GM23248 (cell line): Measurements from ENCODE around the gene CIC. TPM values are rescaled to one million over a fixed set of nuclear protein-coding genes. Genes with fewer than 3 reads are reported as not detected.

Experiments used
- DNase-seq: peaks from one replicate; pipeline ENCODE4 v3.0.0-alpha.2; 2015
- H2AFZ ChIP-seq: fragments of 200-600 bp; sonication (generic); 2 replicates; pipeline ENCODE4 v1.6.1; 2016; ENCODE audit warnings: antibody characterized with exemption
- H3F3A ChIP-seq: fragments of 200-600 bp; sonication (generic); 2 replicates; pipeline ENCODE4 v1.6.1; 2016; ENCODE audit warnings: mild to moderate bottlenecking, antibody characterized with exemption, mixed run types; ENCODE audit not compliant: insufficient read depth
- H3K27ac ChIP-seq: fragments of 200-600 bp; sonication (generic); 2 replicates; pipeline ENCODE4 v1.5.1; 2016; ENCODE audit warnings: mild to moderate bottlenecking
- H3K27me3 ChIP-seq: fragments of 200-600 bp; sonication (generic); replicated peaks from 2 replicates; pipeline ENCODE4 v1.6.1; 2016; ENCODE audit warnings: mild to moderate bottlenecking; ENCODE audit not compliant: insufficient read depth
- H3K36me3 ChIP-seq: fragments of 200-600 bp; sonication (generic); 2 replicates; pipeline ENCODE4 v1.6.1; 2016; ENCODE audit warnings: low read depth, mild to moderate bottlenecking
- H3K4me1 ChIP-seq: fragments of 200-600 bp; sonication (generic); 2 replicates; pipeline ENCODE4 v1.6.1; 2016; ENCODE audit warnings: mild to moderate bottlenecking; ENCODE audit not compliant: insufficient read depth
- H3K4me2 ChIP-seq: fragments of 200-600 bp; sonication (generic); one replicate; pipeline ENCODE4 v1.6.1; 2016; ENCODE audit warnings: mild to moderate bottlenecking; ENCODE audit not compliant: unreplicated experiment
- H3K4me3 ChIP-seq: fragments of 200-600 bp; sonication (generic); 2 replicates; pipeline ENCODE4 v1.5.1; 2016; ENCODE audit warnings: mild to moderate bottlenecking
- H3K79me2 ChIP-seq: fragments of 200-600 bp; sonication (generic); 2 replicates; pipeline ENCODE4 v1.6.1; 2016; ENCODE audit warnings: mild to moderate bottlenecking; ENCODE audit not compliant: insufficient read depth
- H3K9ac ChIP-seq: fragments of 200-600 bp; sonication (generic); 2 replicates; pipeline ENCODE4 v1.6.1; 2016; ENCODE audit warnings: mild to moderate bottlenecking
- H3K9me2 ChIP-seq: fragments of 200-600 bp; sonication (generic); 2 replicates; pipeline ENCODE4 v1.6.1; 2016; ENCODE audit warnings: mixed run types, mild to moderate bottlenecking, moderate library complexity; ENCODE audit not compliant: insufficient read depth
- H3K9me3 ChIP-seq: fragments of 200-600 bp; sonication (generic); one replicate; pipeline ENCODE4 v1.6.1; 2017; ENCODE audit warnings: low read depth
- H4K20me1 ChIP-seq: fragments of 200-600 bp; sonication (generic); 2 replicates; pipeline ENCODE4 v1.6.0; 2016; ENCODE audit not compliant: insufficient read depth
- EZH2 ChIP-seq: fragments of 200-600 bp; sonication (generic); IDR thresholded peaks from 2 replicates; pipeline ENCODE4 v1.6.1; 2018; ENCODE audit warnings: antibody characterized with exemption, mild to moderate bottlenecking; ENCODE audit not compliant: insufficient read depth, poor library complexity, severe bottlenecking
- EZH2phosphoT487 ChIP-seq: fragments of 200-600 bp; sonication (generic); IDR thresholded peaks from 2 replicates; pipeline ENCODE4 v1.6.1; 2018; ENCODE audit warnings: antibody characterized with exemption, moderate library complexity, mild to moderate bottlenecking, low read depth; ENCODE audit not compliant: insufficient read depth
- WGBS, 2 experiments: methylation state at CpG; one replicate each; pipeline ENCODE4 v1.1.6; 2015 to 2017; ENCODE audit warnings: low lambda C conversion rate in 2 of 2, low coverage in 1 of 2; ENCODE audit errors: missing lambda C conversion rate in 2 of 2; 5-methylcytosine and 5-hydroxymethylcytosine counted together
- in situ Hi-C: fragments of 300-500 bp; cut with MboI; formaldehyde crosslinking; loops from 2 replicates; pipeline ENCODE4 v1.15.0; 2020
- polyA plus RNA-seq: library from polyadenylated mRNA; unstranded; fragments of >200 nt; fragmentation: Nextera tagmentation; extraction: Ambion mirVana; gene quantifications from 2 replicates; pipeline ENCODE4 v1.2.1, GENCODE V29; 2016
- total RNA-seq: library from RNA; depleted of rRNA; stranded (reverse); fragments of >200 nt; shearing (Covaris generic); gene quantifications from 2 replicates; pipeline ENCODE4 v1.2.3, GENCODE V29; 2014

CIC gene
- total and polyA plus RNA-seq, 2 experiments from 2014 or later = 8.3 to 17.5 TPM

DNA sequence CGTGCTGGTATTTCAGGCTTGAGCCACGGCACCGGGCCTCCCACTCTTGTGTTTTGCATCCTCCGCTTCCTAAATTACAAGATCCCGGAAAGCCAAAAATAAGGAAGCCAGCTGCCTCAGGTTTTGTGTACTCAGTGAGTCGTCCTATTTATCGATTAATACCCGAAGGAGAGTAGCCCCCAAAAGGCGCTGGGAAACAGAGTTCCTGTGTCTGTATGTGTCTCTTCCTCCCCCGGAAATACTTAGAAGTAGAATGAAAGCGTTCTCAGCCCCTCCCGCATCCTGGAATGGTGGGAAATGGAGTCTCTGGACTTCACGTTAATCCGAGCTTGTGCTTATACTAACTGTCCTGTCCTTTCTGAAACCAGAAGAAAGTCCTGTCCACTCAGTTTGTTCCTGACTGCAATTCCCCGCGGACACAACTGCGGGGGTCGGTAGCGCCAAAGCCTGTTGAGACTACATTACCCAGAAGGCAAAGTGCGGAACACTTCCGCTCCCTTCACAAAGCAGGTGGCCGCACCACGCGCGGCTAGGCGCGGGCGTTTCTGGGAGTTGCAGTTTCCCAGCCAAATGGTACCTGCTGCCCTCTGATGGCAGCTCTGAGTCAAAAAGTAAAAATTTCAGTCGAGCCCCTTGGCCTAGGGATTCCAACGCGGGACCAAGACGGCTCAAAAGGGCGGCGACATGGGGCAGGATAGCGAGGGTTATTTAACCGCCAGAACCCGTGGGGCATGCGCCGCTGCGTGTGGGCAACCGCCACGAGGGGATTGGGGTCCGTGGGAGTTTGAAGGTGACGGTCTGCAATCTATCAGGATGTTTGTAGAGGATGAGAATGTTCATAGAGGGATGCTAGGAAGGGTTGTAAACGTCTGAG lies 24.5 kb upstream of the CIC start:
- Histone ChIP-seq H3K27ac (peak overlapping the region; percentile 78), H3K4me3 (peak overlapping the region; percentile 86), H3K4me1 (peaks cover 35% of the 10 kb centered on the region), H3K4me2 (peak overlapping the region; percentile 97), H3K36me3 (no peaks in the 10 kb centered on the region), H2AFZ (peak overlapping the region; percentile 85), H4K20me1 (no peaks in the 10 kb centered on the region), H3K79me2 (peaks cover 44% of the 10 kb centered on the region), H3K27me3 (no peaks in the 10 kb centered on the region), H3K9me2 (no peaks in the 10 kb centered on the region), H3F3A (peaks cover 29% of the 10 kb centered on the region), H3K9me3 (no peaks in the 10 kb centered on the region), H3K9ac (peak overlapping the region; percentile 77)
- TF ChIP-seq EZH2 (no peak), EZH2phosphoT487 (no peak)
- 2% methylated on average over 45 of the region's 45 CpGs for WGBS, 2 experiments
- DNase-seq = peak; percentile 96
- in situ Hi-C loops = no loop called here

DNA sequence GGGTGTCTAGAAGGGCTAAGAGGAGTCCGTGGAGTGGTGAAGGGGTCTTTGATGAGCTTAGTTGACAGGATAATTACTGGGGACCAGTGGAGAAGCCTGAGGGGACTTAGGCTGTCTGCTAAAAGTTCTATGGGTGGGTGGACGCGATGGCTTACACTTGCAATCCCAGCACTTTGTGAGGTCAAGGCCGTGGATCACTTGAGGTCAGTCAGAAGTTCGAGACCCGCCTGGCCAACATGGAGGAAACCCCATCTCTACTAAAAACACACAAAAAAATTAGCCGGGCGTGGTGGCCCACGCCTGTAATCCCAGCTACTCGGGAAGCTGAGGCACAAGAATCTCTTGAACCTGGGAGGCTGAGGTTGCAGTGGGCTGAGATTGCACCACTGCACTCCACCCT lies 23.8 kb upstream of the CIC start:
- WGBS, 2 experiments = 80 to 86% methylated on average over 10 of the region's 10 CpGs
- DNase-seq = no peak
- Histone ChIP-seq H3K9ac (peak overlapping the region; percentile 77; the same call in 1 of the 2 replicates), H2AFZ (peak overlapping the region; percentile 44; the same call in 1 of the 2 replicates), H3K4me1 (peaks cover 36% of the 10 kb centered on the region), H3K79me2 (peaks cover 44% of the 10 kb centered on the region), H3K4me2 (peak overlapping the region; percentile 97), H3K9me2 (no peaks in the 10 kb centered on the region), H3K27me3 (no peaks in the 10 kb centered on the region), H3K27ac (peak overlapping the region; percentile 78), H3K9me3 (no peaks in the 10 kb centered on the region), H3K36me3 (no peaks in the 10 kb centered on the region), H3F3A (peaks cover 29% of the 10 kb centered on the region), H3K4me3 (0 out of 2 replicates have a peak overlapping the region, but pooled peaks have one; percentile 86), H4K20me1 (no peaks in the 10 kb centered on the region)
- TF ChIP-seq EZH2phosphoT487 (no peak), EZH2 (no peak)
- in situ Hi-C loops = no loop called here

DNA sequence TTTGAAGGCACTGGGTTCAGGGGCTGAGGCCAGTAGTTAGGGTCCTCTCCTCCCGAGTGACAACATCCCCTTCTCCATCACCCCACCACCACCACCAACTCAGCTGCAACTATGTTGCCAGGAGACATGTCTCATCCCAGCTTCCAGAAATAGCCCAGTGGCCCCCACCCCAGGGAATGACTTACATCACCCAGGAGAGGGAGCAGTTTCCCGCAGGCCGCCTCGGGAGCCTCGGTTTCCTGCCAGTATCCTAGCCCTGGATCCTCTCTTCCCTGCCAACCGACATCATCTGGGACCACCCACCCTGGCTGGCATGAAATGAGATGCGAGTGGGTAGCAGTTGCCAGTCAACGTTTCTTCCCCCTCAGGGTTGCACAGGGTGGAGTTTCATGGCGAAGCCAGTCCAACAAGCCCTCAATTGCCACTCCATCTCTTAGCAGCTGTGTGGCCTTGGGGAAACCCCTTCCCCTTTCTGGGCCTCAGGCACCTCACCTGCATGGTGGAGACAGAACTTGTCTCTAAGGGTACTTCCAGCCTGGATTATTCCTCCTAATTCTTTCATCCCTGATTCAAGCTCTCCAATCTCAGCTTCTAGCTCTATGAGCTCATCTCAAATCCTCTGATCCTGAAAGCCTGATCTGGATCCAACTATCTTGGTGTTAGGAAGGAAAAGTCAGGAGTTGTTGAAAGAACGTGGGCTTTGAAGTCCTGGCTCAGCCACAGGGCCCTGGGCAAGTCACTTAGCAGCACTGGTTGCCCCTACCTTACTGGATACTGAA lies 22.7 kb upstream of the CIC start:
- H3K27ac ChIP-seq = peak overlapping the region; percentile 78
- peak; percentile 93 for DNase-seq
- H3K27me3 ChIP-seq = no peaks in the 10 kb centered on the region
- H3K4me3 ChIP-seq = peak overlapping the region; percentile 23; the same call in 1 of the 2 replicates
- H3F3A ChIP-seq = peaks cover 29% of the 10 kb centered on the region
- no peaks in the 10 kb centered on the region for H4K20me1 ChIP-seq
- H3K4me2 ChIP-seq = peak overlapping the region; percentile 45
- H3K9ac ChIP-seq = peak overlapping the region; percentile 65
- WGBS, 2 experiments = 0 to 12% methylated on average over 10 of the region's 10 CpGs
- H3K9me2 ChIP-seq = no peaks in the 10 kb centered on the region
- peaks cover 34% of the 10 kb centered on the region for H3K4me1 ChIP-seq
- no peak overlapping the region for H2AFZ ChIP-seq
- TF ChIP-seq EZH2phosphoT487 (no peak), EZH2 (no peak)
- no peaks in the 10 kb centered on the region for H3K36me3 ChIP-seq
- peaks cover 42% of the 10 kb centered on the region for H3K79me2 ChIP-seq
- H3K9me3 ChIP-seq = no peaks in the 10 kb centered on the region
- in situ Hi-C loops = no loop called here

DNA sequence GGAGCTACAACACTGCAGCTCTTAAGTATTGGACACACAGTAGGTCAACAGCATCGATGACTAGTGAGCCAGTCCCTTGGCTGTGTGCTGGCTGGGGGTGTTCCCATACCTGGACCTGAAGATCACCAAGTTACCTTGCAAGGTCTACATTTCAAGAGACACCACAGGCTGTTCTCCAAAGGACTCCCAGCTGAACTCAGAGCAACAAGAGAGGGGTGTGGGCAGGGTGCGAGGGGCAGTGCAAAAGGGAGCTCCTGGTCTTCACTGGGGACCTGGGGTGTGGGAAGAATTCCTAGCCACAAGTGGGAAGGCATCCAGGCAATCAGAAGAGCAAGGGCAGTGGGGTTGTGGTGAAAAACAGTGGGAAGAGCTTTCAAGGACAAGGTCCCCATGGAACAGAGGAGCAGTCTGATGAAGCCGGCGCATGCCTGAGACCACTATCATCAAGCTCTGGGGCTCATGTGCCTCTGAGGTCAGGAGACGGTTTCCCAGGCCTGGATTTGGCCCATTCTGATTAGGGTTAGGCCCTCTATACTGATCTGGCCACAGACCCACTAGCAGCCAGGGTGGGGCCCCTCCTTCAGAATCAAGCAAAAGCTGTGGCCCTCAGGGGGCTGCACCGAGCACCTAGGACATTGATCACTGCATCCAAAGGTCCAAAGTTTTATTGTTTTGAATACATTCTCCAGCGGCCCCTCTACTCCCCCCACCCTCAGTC lies 22.0 kb upstream of the CIC start:
- Histone ChIP-seq H3F3A (peaks cover 35% of the 10 kb centered on the region), H3K27ac (peak overlapping the region; percentile 78), H3K4me2 (peak overlapping the region; percentile 45), H3K4me3 (no peak overlapping the region), H3K79me2 (peaks cover 42% of the 10 kb centered on the region), H3K9me3 (no peaks in the 10 kb centered on the region), H3K9ac (peak overlapping the region; percentile 65), H3K4me1 (peaks cover 40% of the 10 kb centered on the region), H2AFZ (no peak overlapping the region), H4K20me1 (no peaks in the 10 kb centered on the region), H3K36me3 (no peaks in the 10 kb centered on the region), H3K27me3 (no peaks in the 10 kb centered on the region), H3K9me2 (no peaks in the 10 kb centered on the region)
- peak; percentile 57 for DNase-seq
- 46% methylated on average over 7 of the region's 7 CpGs for WGBS, 2 experiments
- TF ChIP-seq EZH2phosphoT487 (no peak), EZH2 (no peak)
- in situ Hi-C loops = no loop called here
